Gastrocnemius medialis (tissue), 4 donors: ENCODE measurements around the gene GALNT11.

Source experiments
- CTCF ChIP-seq, 5 experiments: fragments of 450-650 bp in 3 of 5; fragments of 200-600 bp in 2 of 5; sonication (generic) in 2 of 5; IDR thresholded peaks in 4 of 5; conservative IDR thresholded peaks in 1 of 5; 1 replicate in 4 of 5; 2 replicates in 1 of 5; pipeline ENCODE4 v1.5.1; 2016 to 2019; ENCODE audit warnings: antibody characterized with exemption in 5 of 5, mild to moderate bottlenecking in 3 of 5, moderate library complexity in 3 of 5
- POLR2A ChIP-seq, 2 donors: fragments of 450-650 bp; IDR thresholded peaks; one replicate each; pipeline ENCODE4 v1.6.1; 2017; ENCODE audit warnings: antibody characterized with exemption in 2 of 2, mild to moderate bottlenecking in 2 of 2, moderate library complexity in 2 of 2

- TF ChIP-seq CTCF (IDR thresholded peaks at IDR 0.05 in 4 of 5, conservative IDR thresholded peaks at IDR 0.05 in 1 of 5), result no peak
- no peak for TF ChIP-seq POLR2A (IDR thresholded peaks at IDR 0.05)
Measured at GRCh38 chr7:152025937-152026890, 740 bp downstream of the GALNT11 start.
